ENCODE results near the gene PDE2A. TPM values are rescaled to one million over a fixed set of nuclear protein-coding genes. Genes with fewer than 3 reads are reported as not detected.

The PDE2A gene
- 1.9 and 2.9 TPM in 2 replicates for total RNA-seq (2014; rRNA removed; shearing (Covaris generic))

DNA sequence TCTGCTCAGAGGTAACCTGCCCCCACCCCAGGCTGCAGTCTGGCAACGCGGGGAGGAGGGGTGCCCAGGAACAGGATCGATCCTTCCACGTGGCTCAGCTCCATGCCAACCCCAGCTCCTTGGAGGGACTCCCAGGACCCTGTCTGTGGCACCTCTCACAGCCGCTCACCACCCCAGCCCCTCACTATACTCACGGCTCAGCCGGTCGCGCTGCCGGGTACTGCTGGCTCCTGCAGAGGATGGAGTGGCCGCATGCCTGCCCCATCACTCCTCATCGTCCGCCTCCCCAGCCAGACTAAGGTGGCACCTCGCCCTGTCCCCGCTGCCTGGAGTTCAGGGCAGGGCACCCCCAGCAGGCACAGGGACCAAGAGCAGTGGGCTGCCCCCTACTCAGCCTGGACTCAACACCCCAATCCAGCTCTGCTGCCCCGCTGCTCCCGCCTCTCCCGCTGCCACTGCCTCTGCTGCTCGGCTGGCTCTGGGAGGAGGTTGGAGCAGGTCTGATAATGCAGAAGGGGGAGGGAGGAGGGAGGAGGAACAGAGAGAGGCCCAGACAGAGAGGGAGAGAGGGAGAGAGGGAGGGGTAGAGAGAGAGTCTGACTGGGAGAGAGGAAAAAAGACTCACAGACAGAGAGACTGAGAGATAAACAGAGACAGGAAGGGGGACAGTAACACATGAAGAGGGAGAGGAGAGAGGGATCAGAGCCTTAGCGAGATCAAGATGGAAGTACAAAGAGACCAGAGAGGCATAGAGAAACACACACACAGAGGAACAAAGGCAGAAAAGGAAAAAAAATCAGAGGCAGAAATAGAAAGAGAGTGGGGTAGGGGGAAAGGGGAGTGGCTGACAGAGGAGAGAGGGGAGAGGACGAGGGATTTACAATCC, at the start of gene PDE2A:
Gene PDE2A (minus strand): TSS at position 480 of the 886 bp plus-strand sequence. CDS start 215 bp downstream, at position 265.
- peak; percentile 80 for DNase-seq
- Histone ChIP-seq H3K4me3 (ENCODE audit: insufficient read depth, low read depth, low read length) (peak within 1 kb of the TSS; percentile 14; the same call in 1 of the 2 replicates), H3K36me3 (replicated peaks; ENCODE audit: control insufficient read depth, insufficient read depth, low read length) (no peaks in the 10 kb centered on the region), H3K27me3 (ENCODE audit: control insufficient read depth, insufficient read depth, low read length) (peaks cover 50% of the 10 kb centered on the region)

DNA sequence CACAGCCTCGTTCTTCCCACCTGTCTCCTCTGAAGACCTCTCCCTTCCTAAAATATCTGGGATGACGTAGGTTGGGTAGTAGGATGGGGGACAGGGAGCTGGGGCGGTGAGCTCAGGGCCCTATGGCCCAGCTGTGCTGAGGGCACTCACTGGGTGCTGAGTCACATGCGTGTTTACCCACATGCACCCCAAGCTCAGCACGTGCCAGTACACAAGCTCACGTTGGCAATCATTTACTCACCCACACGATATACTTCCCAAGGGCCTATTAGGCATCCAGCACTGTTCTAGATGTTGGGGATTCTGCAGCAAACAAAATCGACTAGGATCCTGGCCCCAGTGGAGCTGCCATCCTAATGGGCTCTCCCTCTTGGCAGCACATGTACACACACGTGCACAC, 49.3 kb upstream of the PDE2A start:
- no peak overlapping the region for H3K4me3 ChIP-seq (ENCODE audit: insufficient read depth, low read depth, low read length)
- H3K27me3 ChIP-seq (ENCODE audit: control insufficient read depth, insufficient read depth, low read length), result no peaks in the 10 kb centered on the region
- peaks cover 5% of the 10 kb centered on the region for H3K36me3 ChIP-seq (replicated peaks; ENCODE audit: control insufficient read depth, insufficient read depth, low read length)
- DNase-seq, result no peak

DNA sequence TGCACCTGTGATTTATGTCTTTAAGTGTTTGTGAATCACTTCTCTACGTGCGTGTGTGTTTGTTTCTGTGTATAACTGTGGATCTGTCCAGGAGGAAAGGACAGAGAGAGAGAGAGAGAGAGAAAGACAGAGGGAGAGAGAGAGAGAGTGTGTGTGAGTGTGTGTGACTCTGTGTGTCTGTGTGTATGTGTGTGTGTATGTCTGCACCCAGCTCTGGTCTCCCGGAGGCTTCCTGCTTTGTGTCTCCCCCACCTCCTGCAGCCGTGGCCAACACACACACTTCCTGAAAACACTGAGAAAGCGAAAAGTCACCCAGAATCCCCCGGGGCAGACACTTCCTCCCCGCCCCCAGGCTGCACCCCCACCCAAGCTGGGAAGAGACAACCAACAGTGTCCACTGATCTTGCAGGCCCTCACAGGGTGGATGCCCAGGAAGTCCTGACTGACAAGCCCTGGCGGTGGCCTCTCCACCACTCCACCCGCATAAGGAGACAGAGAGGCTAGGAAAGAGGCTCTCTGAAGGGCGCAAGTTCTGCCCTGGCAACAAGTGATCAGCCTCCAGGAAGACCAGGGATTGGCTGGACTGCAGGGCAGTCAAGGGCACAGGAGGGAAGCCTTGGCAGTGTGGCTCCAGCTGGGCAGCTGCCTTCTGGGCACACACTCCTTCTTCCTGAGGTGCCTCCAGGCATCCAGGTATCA, 48.0 kb upstream of the PDE2A start:
- Histone ChIP-seq H3K27me3 (ENCODE audit: control insufficient read depth, insufficient read depth, low read length) (no peaks in the 10 kb centered on the region), H3K4me3 (ENCODE audit: insufficient read depth, low read depth, low read length) (no peak overlapping the region), H3K36me3 (replicated peaks; ENCODE audit: control insufficient read depth, insufficient read depth, low read length) (peaks cover 5% of the 10 kb centered on the region)
- DNase-seq, result peak; percentile 94

DNA sequence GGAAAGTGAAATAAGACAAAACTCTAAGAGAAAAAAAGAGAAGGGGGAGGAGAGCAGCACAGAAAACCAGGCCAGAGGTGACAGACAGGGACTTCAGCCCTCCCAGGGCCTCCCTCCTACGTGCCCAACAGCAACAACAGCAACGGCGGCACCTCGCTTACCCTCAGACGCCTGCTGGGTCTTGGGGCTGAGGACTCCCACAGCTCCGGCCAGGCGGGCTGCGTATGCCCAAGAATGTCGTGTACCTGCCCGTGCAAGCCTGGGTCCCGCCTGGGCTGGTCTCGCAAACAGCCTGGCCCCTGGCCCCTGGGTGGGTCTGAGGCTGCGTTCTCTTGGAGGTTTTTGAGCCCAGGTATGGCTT, 47.4 kb upstream of the PDE2A start:
- no peak overlapping the region for H3K4me3 ChIP-seq (ENCODE audit: insufficient read depth, low read depth, low read length)
- peaks cover 6% of the 10 kb centered on the region for H3K36me3 ChIP-seq (replicated peaks; ENCODE audit: control insufficient read depth, insufficient read depth, low read length)
- no peak for DNase-seq
- no peaks in the 10 kb centered on the region for H3K27me3 ChIP-seq (ENCODE audit: control insufficient read depth, insufficient read depth, low read length)

DNA sequence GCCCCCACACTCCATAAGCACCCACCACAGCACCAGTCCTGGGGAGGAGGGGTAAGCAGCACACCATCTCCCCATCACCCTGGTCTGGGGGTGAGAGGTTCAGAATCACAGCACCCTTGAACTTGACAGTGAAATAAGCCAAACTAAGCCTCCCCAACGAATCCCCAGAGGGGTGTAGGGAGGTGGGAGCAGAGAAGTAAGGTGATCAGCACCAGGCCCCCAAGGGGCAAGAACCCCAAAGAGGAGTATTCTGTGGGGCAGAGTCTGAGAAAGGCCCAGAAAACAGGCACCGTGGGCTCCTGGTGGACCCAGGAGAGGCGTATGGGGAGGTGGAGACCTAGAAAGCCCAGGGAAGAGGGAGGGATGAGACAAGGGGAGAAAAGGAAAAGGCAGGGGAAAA, 47.1 kb upstream of the PDE2A start:
- Histone ChIP-seq H3K27me3 (ENCODE audit: control insufficient read depth, insufficient read depth, low read length) (no peaks in the 10 kb centered on the region), H3K36me3 (replicated peaks; ENCODE audit: control insufficient read depth, insufficient read depth, low read length) (peaks cover 6% of the 10 kb centered on the region), H3K4me3 (ENCODE audit: insufficient read depth, low read depth, low read length) (no peak overlapping the region)
- DNase-seq, result no peak

DNA sequence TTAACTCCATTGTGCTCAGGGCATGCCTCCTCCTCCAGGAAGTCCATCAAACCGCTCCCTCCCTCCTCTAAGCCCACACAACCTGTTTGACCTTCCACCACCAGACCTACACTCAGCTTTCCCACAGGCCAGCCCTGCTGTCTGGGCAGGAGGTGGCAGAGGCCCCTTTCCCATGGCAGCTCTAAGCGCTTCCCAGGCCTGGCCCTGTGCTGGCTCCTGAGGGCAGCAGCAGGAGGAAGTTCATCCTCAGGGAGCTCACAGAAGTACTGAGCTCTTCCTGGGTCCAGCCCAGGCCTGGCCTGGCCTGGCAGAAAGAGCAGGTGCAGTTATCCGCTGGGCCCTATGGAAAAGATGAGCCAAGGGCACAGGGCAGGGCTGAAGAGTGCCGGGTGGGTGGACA, 46.6 kb upstream of the PDE2A start:
- H3K27me3 ChIP-seq (ENCODE audit: control insufficient read depth, insufficient read depth, low read length), result no peaks in the 10 kb centered on the region
- no peak for DNase-seq
- peaks cover 5% of the 10 kb centered on the region; the same call in 1 of the 2 replicates for H3K36me3 ChIP-seq (replicated peaks; ENCODE audit: control insufficient read depth, insufficient read depth, low read length)
- no peak overlapping the region for H3K4me3 ChIP-seq (ENCODE audit: insufficient read depth, low read depth, low read length)

DNA sequence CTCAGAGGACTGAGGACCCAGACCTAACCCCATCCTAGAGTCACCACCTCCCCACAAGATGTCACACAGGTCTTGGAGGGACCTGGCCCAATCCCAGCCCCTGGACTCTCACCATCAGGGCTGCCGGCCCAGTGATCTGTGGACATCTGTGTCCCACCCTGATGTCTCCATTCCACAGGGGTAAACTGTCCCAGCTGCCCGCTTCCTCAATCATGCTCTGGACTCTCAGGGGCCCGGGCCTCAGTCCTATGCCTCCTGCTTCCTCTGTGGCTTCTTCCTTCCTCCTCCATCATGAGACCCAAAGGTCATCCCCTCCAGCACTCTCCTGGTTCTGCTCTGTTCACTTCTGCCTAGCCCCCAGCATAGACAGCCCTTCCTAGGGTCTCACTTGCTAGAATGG, 45.8 kb upstream of the PDE2A start:
- Histone ChIP-seq H3K36me3 (replicated peaks; ENCODE audit: control insufficient read depth, insufficient read depth, low read length) (peaks cover 5% of the 10 kb centered on the region; the same call in 1 of the 2 replicates), H3K4me3 (ENCODE audit: insufficient read depth, low read depth, low read length) (no peak overlapping the region), H3K27me3 (ENCODE audit: control insufficient read depth, insufficient read depth, low read length) (no peaks in the 10 kb centered on the region)
- DNase-seq, result no peak

DNA sequence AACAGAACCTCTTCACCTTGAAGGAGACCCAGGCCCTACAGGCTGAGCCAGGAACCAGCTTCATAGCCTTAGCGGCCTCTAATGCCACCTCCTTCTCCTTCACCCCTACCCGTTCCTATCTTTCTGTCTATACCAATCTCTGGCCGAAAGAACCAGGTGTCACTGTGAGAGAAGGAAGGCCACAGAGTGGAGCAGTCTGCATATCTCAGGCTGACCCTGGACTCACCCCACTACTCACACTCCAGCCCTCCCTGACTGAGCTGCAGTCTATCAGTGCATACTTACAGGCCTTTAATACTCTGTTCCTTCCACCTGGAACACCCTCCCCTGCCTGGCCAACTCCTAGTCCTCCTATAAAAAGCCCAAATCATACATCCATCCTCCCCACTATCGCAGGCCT, 45.3 kb upstream of the PDE2A start:
- DNase-seq, result no peak
- H3K27me3 ChIP-seq (ENCODE audit: control insufficient read depth, insufficient read depth, low read length), result no peaks in the 10 kb centered on the region
- H3K4me3 ChIP-seq (ENCODE audit: insufficient read depth, low read depth, low read length), result no peak overlapping the region
- peaks cover 4% of the 10 kb centered on the region; the same call in 1 of the 2 replicates for H3K36me3 ChIP-seq (replicated peaks; ENCODE audit: control insufficient read depth, insufficient read depth, low read length)

DNA sequence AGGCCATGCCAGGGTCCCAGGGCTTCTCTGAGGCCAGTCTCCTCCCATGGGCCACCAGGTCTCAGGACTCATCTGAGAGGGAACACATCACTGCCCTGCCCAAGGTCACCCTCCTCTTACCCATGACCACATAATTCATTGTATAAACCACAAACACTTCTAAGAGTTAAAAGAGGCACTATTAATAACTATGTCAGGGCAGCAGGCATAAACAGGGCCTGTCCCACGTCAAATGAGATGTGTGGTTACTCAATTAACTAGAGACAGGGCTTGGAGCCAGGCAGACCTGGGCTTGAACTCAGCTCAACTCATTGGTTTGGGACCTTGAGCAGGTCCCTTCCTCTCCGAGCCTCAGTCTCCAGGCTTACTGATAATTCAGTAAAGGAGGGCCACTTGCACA, 44.9 kb upstream of the PDE2A start:
- peaks cover 3% of the 10 kb centered on the region; the same call in 1 of the 2 replicates for H3K36me3 ChIP-seq (replicated peaks; ENCODE audit: control insufficient read depth, insufficient read depth, low read length)
- no peaks in the 10 kb centered on the region for H3K27me3 ChIP-seq (ENCODE audit: control insufficient read depth, insufficient read depth, low read length)
- no peak for DNase-seq
- no peak overlapping the region for H3K4me3 ChIP-seq (ENCODE audit: insufficient read depth, low read depth, low read length)

DNA sequence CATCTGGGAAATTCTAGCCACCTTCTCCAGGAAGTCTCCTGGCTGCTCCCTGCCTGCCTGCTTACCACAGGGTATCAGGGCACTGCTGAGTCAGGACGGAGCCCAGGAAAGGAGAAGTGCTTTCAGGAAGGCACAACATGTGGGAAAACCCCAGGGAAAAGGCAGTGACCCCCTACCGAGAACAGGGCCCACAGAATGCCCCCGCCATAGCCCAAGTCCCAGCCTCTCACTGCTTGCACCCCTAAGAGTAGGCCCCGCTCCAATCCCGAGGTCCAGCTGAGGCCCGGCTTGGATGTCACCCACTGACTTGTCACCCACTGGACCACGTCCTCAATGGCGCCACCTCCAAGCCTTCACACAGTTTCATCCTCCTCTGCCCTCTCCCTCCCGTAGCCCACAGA, 43.9 kb upstream of the PDE2A start:
- H3K27me3 ChIP-seq (ENCODE audit: control insufficient read depth, insufficient read depth, low read length), result no peaks in the 10 kb centered on the region
- no peak overlapping the region for H3K4me3 ChIP-seq (ENCODE audit: insufficient read depth, low read depth, low read length)
- no peak for DNase-seq
- H3K36me3 ChIP-seq (replicated peaks; ENCODE audit: control insufficient read depth, insufficient read depth, low read length), result peaks cover 3% of the 10 kb centered on the region; the same call in 1 of the 2 replicates

DNA sequence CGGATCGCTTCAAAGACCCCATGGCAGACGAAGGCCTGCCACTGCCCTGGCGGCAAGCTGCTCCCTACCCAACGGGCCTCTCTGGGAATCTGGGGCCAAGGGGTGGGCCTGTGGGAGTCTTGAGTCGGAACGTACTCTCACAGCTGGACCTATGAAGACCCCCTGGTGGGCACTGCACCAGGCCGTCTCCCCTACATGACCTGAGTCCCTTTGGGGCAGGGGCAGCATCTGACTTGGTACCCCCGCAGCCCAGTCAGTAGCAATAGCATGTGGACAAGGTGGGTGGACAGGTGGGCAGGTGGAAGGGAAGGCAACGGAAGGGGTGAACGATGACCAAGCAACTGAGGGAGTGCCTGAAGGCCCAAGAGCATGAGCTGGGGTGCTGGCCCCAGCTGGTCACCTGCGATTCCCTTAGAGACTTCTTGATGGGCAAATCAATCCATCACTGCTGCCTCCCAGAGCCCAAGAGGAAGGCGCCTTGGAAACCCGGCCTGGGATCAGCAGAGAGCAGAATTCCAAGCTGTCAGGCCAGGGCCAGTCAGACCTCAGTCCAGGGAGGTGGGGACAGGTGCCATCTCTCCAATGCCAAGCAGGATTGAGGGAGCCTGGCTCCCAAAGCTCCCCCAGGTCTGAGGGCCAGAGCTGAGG, 42.7 kb upstream of the PDE2A start:
- H3K36me3 ChIP-seq (replicated peaks; ENCODE audit: control insufficient read depth, insufficient read depth, low read length), result peaks cover 3% of the 10 kb centered on the region
- no peak for DNase-seq
- H3K27me3 ChIP-seq (ENCODE audit: control insufficient read depth, insufficient read depth, low read length), result no peaks in the 10 kb centered on the region
- H3K4me3 ChIP-seq (ENCODE audit: insufficient read depth, low read depth, low read length), result no peak overlapping the region

DNA sequence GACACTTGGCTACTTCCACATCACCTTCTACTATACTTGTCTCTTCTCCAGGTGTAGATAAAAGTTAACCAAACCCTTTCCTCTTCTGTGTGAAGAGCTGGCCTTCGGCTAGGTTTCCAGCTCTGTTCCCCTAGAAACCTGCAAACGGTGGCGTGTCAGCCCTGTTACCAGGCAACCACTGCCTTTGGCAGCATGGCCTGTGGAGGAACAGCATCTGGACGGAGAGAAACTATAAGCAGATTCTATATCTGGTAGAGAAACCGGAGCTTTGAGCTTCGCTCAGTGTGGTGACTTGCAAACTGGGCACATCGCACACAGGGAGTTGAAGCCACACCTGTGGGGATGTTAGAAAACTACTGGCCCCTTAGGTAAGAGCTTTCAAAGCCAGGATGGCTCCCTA, 42.1 kb upstream of the PDE2A start:
- no peaks in the 10 kb centered on the region for H3K27me3 ChIP-seq (ENCODE audit: control insufficient read depth, insufficient read depth, low read length)
- no peak overlapping the region for H3K4me3 ChIP-seq (ENCODE audit: insufficient read depth, low read depth, low read length)
- no peak for DNase-seq
- H3K36me3 ChIP-seq (replicated peaks; ENCODE audit: control insufficient read depth, insufficient read depth, low read length), result peaks cover 6% of the 10 kb centered on the region

DNA sequence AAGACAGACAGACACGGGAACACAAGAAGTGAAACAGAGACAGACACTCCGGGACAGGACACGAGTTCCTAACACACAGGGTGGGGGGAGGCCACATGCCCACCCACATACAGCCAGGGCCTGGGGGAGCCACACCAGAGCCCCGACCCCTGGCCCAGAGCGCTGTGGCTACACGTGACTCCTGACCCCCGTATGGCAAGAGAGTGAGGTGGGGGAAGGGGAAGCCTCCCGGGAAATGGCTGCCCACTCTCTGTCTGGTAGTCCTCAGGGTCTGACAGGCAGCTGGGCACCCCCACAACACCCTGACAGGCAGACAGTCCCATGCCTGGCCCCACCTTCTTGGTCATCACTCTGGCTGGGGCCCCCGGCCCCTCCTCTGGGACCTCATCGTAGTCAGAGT, 38.6 kb upstream of the PDE2A start:
- DNase-seq, result no peak
- Histone ChIP-seq H3K4me3 (ENCODE audit: insufficient read depth, low read depth, low read length) (no peak overlapping the region), H3K36me3 (replicated peaks; ENCODE audit: control insufficient read depth, insufficient read depth, low read length) (peaks cover 8% of the 10 kb centered on the region), H3K27me3 (ENCODE audit: control insufficient read depth, insufficient read depth, low read length) (no peaks in the 10 kb centered on the region)

DNA sequence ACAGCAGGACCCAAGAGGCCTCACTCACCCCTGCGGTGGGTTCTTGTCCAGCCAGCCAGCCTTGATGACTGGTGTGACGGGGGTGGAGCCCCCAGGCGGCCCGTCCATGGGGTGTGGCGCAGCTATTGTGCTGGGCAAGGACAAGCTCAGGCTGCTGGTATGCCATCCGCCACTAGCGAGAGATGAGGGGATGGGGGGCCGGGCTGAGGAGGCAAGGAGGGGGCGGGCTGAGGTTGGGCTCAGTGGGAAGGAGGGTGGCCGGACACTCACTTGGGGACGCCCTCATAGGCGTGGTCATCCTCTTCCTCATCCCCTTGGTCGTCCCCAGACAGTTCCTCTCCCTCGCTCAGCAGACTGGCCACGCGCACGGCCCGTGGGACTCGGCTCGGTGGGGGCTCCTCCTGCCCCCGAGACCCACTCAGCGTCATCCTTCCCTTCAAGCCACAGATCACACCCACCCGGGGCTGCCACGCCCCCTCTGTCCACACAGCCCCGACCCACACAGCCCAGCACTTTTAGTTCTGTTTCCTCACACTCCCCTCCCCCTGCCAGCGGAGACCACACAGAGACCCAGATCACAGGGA, 38.0 kb upstream of the PDE2A start:
- H3K36me3 ChIP-seq (replicated peaks; ENCODE audit: control insufficient read depth, insufficient read depth, low read length), result peaks cover 8% of the 10 kb centered on the region
- H3K27me3 ChIP-seq (ENCODE audit: control insufficient read depth, insufficient read depth, low read length), result no peaks in the 10 kb centered on the region
- no peak overlapping the region for H3K4me3 ChIP-seq (ENCODE audit: insufficient read depth, low read depth, low read length)
- peak; percentile 62 for DNase-seq

All from H7 (cell line).